Activated T-cell treated with anti-CD3 and anti-CD28 coated beads, Interleukin-2, amount 50 U/mL, for 1 hour (primary cell): ENCODE results near the gene PTPN4.
"Not testable (repeated sequence)": the region's sequence is repeated elsewhere in the genome, so short reads cannot be mapped to it uniquely, and the experiment has no call there.

ENCODE experiments used
- DNase-seq: peaks from one replicate; pipeline ENCODE4 v3.0.0-alpha.2; 2020

PTPN4 gene

DNA sequence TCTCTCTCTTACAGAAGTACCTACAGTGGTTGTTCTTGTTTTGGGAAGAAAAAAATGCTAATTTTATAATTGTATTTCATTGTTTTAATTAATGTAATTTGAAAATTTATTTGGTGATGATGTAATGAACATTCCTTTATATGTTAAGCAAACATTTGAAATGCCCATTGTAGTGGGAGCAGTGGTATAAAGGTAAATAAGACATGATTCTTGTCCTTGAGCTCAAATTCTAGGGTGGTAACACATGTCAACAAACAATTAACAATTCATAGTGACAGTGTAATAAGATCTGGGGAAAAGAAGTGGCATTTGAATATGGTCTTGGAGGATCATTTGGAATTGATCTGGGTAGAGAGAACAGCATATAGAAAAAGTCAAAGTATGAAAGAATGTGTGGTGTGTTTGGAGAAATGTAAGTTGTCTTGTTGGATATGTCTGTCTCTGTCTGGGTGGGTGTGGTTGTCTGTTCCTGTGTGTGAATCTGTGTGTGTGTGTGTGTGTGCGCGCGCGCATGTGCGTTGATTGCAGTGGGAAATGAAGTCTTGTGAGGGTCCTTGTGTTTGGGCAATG is 5.8 kb downstream of the PTPN4 start:
- no peak for DNase-seq

DNA sequence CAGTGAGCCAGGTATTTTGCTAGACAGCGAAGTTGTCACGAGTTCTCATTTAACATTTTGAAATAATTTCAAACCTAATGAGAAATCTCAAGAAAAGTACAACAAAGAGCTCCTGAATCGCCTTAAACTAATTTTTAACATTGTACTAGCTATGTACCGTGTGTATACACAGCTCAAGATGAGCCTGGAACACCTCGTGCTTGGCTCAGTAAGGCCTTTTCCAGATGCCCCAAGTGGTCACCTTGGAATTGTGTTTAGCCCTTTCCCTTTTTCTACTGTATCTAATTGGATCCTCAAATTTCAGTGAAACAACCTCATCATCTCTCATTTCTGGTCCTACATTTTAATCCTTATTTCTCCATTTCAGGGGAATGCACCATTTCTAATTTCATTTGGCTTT is 7.2 kb downstream of the PTPN4 start:
- no peak for DNase-seq

DNA sequence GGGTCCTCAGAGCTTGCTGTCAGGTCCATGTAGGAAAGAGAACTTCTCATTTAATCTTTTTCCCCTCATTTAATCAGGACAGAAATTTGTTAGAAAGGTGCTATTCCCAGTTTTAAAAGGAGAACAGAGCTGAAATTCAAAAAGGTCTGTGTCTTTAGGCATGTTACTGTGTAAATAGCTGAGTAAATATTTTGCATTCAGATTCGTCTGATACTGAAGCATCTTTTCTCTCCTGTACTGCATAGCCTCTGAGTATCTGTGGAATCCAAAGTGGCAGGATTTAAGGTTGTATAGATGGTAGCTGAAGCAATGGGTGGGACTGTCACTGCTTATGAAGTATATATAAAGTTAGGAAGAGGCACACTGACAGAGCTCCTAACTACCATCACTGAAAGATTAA is 9.0 kb downstream of the PTPN4 start:
- DNase-seq, result no peak

DNA sequence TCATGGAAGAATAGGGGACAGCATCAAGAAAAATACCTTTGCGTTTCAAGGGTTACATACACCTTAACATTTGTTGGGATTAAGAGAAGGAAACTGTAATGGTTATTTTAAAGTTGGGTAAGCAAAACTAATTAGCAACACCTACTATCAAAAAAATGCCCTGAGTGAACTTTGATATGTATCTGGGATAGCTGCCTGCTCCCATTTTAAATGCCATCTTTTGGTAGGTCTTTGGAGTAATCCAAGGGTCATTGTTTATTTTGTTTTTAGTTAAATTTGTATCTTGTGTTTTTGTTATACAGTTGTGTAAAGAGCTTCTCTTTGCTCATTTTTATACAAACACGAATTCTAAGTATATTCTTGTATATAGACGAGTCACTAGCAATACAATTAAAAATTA is 9.9 kb downstream of the PTPN4 start:
- DNase-seq, result no peak

DNA sequence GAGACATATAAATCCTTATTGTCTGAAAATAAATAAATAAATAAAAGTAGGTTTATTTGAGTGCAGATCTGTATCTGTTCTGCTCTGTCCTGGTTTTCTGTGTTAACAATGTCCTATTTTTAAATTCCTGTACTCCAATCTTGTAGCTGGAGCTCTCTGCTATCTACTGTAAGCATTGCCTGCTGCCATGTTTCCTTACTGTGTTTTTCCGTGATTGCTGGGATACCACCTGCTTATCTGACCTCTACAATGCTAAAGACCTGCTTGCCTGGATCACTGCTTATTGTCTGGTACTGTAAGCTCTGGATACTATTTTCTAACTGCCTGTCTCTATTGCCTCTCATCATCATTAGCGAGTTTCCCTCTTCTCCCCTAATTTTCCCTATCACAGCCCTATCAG is 11.6 kb downstream of the PTPN4 start:
- DNase-seq, result no peak

DNA sequence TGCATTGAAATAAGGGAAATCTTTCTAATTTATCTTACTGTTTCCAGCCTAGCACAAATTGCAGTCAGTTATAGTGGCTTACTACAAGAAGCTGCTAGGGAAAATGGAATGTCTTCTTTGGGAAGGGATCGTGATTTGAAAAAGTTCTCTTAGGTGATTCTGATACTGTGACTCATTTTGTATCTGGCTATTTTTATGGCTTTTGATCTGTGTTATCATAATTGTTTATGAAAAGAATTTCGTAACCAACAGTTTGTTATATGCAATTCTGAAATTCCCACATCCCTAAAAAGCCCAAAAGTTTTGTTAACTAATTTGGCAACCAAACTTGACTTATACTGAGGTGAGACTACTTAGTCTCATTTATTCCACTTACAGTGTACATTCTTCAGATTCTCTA is 12.4 kb downstream of the PTPN4 start:
- no peak for DNase-seq

DNA sequence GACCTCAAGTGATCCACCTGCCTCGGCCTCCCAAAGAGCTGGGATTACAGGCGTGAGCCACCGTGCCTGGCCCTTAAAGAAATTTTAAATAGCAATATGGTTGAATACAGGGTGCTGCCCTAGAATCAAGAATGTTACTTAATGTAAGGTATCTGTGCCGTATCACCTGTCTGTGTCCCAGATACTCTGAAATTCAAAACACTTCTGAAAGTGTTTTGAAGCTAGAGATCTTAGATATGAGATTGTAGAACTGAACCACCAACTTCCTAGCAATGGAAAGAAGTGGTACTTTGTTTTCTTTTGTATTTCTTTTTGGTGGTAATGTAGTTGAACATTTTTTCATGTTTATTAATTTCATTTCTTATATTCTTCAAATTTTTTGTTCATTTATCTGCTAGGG is 13.0 kb downstream of the PTPN4 start:
- DNase-seq, result no peak

DNA sequence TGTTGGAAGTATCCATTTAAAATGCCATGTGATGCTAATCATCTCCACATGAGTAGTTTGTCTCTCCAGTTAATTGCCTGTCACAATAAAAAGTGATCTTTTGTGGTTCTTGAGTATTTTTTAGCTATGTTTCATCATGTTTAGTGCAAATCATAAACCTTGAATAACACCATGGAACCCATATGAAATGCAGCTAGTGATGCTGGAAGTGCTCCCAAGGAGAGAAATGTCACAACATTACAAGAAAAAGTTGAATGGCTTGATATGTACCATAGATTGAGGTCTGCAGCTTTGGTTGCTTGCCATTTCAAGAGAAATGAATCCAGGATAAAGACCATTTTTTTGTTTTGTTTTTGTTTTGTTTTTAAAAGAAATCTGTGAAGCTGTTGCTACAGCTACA is 14.3 kb downstream of the PTPN4 start:
- no peak for DNase-seq

DNA sequence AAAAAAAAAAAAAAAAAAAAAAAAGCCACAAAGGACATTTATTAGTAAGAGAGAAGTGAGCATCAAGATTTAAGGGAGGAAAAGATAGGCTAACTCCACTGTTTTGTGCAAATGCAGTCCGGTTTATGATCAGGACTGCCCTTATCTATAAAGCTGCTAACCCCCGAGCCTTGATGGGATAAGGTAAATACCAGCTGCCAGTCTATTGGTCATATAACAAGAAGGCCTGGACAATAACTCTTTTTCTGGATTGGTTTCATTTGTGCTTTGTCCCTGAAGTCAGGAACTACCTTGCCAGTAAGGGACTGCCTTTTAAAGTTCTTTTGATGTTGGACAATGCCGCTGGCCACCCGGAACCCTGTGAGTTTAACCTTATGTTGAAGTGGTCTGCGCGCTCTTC is 15.4 kb downstream of the PTPN4 start:
- no peak for DNase-seq

DNA sequence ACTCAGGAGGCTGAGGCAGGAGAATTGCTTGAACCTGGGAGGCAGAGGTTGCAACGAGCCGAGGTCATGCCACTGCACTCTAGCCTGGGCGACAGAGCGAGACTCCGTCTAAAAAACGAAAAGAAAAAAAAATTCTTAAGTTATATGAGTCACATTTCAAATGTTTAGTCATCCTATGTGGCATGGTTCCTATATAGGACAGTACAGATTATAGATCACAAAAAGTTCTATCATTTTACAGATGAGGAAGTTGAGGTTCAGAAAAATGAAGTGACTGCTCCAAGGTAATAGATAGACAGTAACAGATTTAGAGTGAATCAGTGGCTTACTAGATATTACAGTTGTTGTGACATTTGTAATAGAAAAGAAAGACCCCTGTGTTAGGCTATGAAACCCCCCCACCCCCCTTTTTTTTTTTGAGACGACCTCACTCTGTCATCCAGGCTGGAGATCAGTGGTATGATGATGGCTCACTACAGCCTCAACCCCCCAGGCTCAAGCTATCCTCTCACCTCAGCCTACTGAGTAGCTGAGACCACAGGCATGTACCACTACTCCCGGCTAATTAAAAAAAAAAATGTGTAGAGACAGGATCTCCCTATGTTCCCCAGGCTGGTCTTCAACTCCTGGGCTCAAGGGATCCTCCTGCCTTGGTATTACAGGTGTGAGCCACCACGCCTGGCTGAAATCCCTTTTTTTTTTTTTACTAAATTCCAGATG is 22.7 kb downstream of the PTPN4 start:
- DNase-seq, result no peak

DNA sequence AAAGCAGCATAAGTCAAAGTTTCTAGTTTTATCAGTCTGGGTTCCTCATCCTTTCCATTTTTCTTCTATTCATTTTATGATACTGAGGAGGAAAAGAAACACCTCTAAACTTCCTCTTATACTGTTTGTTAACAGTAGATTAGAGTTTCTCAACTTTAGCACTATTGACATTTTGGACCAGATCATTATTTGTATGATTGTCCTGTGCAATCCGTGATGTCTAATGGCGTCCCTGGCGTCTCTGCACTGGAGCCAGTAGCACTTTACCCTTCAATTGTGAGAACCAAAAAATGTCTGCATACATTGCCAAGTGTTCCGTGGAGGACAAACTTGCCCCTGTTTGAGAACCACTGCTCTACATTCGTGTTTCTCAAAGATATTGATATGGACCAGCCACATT is 25.2 kb downstream of the PTPN4 start:
- DNase-seq, result no peak

DNA sequence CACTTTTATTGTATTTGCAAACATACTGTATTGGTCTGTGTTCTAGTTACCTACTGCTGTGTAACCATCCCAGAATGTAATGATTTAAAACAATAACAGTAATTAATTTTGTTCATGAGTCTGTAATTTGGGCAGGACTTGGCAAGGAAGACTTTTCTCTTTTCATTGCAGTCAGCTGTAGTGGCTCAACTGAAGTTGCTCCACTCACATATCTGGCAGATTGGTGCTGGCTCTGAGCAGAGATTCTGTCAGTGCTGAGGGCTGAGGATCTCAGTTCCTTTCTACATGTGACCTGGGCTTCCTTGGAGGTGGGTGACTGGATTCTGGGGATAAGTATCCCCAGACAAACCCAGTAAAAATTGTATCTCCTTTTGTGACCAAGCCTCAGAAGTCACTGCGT is 26.6 kb downstream of the PTPN4 start:
- no peak for DNase-seq

DNA sequence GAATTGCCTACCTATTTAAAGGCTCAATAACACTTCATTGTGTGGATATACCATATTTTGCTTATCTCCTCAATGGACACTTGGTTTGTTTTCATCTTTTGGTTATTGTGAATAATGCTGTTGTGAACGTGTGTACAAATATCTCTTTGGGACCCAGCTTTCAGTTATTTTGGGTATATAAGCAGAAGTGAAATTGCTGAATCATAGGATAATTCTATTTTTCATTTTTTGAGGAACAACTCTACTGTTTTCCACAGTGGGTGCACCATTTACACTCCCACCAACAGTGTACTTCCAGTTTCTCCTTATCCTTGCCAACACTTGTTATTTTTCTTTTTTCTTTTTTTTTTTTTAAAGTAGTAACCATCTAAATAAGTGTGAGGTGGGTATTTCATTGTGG is 29.0 kb downstream of the PTPN4 start:
- DNase-seq, result no peak

DNA sequence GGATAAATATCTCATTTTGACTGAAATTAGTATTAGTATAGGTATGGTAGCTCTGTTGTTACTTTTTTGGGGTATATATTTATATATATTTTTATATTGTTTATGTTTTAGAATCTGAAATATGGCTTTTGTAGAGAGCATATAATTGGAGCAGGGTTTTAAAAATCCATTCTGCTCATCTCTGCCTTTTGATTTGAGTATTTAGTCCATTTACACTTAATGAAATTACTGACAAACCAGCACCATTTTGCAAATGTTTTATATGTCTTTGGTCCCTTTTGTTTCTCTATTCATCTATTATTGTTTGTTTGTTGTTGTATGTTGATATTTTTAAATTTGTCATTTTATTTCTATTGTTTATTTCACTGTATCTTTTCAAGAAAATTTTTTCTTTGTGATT is 30.7 kb downstream of the PTPN4 start:
- no peak for DNase-seq

DNA sequence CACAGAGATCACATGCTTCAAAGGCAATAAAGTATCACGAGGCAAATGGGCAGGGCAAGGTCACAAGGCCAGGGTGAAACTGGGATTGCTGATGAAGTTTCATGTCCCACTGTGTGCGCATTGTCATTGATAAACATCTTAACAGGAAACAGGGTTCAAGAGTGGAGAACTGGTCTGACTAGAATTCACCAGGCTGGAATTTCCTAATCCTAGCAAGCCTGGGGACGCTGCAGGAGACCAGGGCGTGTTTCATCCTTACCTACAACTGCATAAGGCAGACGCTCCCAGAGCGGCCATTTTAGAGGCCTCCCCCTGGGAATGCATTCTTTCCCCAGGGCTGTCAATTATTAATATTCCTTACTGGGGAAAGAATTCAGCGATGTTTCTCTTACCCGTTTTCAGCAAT is 33.2 kb downstream of the PTPN4 start:
- no peak for DNase-seq

DNA sequence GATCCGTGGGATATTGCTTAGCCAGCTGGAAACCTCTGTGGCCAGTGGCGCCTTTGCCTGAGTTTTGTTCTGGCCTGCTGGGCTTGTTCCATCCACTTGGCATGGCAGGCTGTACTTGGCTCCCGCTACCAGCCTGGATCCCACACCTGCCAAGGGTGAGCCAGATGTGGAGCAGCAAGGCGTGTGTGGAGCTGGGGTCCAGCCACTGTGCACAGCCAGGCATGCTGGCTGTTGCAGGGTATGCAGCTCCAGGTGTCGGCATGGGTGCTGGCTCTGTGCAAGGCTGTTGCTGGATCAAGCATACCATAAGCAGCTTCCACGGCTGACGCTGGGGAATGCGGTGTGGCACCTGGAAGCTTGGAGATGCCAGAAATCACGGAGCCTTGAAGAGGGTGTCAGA is 34.5 kb downstream of the PTPN4 start:
- no peak for DNase-seq

DNA sequence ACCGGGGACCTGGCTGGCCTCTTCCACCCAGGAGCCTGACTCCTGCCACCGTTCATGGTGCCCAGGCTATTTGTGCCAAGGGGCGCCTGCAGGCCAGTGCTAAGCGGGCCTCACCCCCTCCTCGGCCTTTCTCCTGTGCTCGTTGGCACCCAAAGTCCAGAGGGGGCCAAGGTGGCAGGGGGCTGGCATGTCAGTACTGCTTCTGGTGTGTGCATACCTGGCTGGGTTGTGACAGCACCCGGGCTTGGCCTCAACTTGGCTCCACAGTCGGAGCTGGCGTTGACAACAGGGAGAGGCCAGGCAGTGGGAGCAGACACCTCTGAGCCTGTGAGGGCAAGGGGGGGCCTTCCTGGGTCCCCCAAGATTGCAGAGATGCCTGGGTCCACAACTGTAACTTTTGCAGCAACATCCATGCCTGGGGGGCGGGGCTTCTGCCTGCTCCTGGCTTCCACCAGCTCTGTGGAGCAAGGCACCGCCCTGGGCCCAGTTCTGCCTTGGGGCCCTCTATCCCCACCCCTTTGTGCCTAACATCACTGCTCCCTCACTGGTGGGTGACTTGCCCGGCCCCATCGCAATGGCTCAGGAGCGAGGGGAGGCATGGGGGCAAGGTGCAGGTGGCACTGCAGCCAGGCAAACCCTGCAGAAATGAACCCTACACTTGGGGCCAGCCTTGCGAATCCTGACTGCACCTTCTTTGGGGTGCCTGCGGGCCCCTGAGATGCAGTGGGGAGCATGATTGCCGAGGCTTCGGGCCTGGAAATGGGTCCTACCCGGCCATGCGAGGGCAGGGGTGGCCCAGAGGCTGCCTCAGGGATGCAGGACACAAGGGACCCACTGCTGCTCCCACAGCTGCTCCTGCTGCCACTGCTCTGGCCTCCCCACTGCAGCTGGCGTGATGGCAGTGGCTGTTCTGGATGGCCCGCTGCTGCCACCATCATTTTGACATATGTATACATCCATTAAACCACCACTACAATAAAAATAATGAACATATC is 35.9 kb downstream of the PTPN4 start:
- DNase-seq, result no peak

DNA sequence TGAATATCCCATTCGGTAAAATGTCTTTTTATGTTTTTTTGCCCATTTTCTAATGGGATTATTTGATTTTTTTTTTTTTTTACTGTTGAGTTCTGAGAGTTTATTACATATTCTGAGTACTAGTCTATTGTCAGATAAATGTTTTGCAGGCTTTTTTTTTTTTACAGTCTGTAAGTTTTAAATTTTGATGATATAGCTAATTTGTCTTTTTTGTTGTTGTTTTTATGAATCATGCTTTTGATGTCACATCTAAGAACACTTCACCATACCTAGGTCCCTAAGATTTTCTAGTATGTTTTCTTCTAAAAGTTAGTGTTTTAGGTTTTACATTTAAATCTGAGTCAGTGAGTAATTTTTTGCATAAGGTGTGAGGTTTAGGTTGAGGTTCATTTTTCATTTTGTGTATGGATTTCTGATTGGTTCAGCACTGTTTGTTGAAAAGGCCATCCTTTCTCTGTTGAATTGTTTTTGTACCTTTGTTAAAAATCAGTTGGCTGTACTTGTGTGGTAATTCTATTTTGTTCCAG is 40.7 kb downstream of the PTPN4 start:
- no peak for DNase-seq

DNA sequence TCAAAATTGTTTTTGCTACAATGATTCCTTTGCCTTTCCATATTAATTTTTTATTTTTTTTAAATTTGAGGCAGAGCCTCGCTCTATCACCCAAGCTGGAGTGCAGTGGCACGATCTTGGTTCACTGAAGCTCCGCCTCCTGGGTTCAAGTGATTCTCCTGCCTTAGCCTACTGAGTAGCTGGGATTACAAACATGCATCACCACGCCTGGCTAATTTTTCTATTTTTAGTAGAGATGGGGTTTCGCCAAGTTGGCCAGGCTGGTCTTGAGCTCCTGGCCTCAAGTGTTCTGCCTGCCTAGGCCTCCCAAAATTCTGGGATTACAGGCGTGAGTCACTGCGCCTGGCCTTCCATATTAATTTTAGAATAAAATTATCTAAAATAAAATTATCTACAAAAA is 41.3 kb downstream of the PTPN4 start:
- DNase-seq, result no peak

DNA sequence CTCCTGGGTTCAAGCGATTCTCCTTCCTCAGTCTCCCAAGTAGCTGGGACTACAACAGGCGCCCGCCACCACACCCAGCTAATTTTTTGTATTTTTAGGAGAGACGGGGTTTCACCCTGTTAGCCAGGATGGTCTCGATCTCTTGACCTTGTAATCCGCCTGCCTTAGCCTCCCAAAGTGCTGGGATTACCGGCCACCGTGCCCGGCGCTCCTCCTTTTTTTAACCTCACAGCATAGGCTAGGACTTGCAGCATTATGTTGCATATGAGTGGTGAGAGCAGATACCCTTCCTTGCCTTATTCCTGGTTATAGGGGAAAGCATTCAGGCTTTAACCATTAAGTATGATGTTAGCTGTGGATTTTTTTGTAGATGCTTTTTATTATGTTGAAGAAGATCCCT is 42.3 kb downstream of the PTPN4 start:
- not testable (repeated sequence) for DNase-seq

DNA sequence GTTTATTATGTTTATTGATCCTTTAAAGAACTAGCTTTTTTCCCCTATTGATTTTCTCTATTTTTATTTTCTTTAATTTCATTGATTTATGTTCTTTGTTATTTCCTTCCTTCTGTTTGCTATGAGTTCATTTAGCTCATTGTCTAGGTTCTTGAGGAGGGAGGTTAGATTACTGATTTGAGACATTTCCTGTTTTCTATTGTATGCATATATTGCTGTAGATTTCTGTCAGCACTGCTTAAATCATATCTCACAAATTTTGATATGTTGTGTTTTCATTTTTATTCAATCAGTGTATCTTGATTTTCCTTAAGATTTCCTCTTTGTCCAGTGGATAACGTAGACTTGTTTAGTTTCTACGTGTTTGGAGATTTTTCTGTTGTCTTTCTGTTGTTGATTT is 43.4 kb downstream of the PTPN4 start:
- no peak for DNase-seq

DNA sequence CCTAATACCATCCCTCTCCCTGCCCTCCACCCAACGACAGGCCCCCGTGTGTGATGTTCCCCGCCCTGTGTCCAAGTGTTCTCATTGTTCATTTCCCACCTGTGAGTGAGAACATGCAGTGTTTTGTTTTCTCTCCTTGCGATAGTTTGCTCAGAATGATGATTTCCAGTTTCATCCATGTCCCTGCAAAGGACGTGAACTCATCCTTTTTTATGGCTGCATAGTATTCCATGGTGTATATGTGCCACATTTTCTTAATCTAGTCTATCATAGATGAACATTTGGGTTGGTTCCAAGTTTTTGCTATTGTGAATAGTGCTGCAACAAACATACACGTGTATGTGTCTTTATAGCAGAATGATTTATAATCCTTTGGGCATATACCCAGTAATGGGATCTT is 44.7 kb downstream of the PTPN4 start:
- not testable (repeated sequence) for DNase-seq

DNA sequence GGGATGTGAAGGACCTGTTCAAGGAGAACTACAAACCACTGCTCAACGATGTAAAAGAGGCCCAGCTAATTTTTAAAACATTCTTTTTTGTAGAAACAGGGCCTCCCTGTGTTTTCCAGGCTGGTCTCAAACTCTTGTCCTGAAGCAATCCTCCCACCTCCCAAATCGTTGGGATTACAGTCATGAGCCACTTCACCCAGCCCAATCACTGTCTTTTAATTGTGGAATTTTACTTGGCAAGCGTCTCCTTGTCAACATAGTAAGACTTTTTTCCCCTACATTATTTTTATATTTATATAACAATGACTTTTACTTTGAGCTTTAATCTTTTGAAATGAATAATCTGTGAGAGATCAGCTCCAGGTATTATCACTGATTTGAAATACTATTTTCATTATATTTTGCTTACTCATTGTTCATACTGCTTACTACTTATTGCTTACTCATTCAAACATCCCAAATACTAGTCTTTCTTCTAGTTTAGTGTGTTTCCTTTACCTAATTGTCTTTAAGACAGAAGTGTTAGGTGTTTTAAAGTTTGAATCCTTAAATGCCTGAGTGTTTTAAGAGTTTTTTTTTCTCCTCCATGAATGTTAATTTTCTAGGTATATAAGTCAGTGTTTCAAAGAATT is 48.9 kb downstream of the PTPN4 start:
- no peak for DNase-seq
